GM12891 (cell line): Measurements from ENCODE around the gene P2RX5. TPM values are rescaled to one million over a fixed set of nuclear protein-coding genes. Genes with fewer than 3 reads are reported as not detected.
A peak's percentile ranks its signal among the peaks of the same experiment; 100 is the strongest.
"Not testable (repeated sequence)": the region's sequence is repeated elsewhere in the genome, so short reads cannot be mapped to it uniquely, and the experiment has no call there.

Experiments used
- DNase-seq: peaks from one replicate; pipeline ENCODE4 v3.0.0; 2011; ENCODE audit warnings: low spot score; ENCODE audit not compliant: insufficient read length
- FAIRE-seq: peaks from 2 replicates; lab custom pipeline; 2011; peaks lifted over from hg19 to GRCh38; lab: Jason Lieb, UNC
- PAX5 ChIP-seq: IDR thresholded peaks from 2 replicates; pipeline ENCODE4 v1.6.1; 2011; ENCODE audit warnings: low read length, moderate library complexity, mild to moderate bottlenecking; ENCODE audit not compliant: insufficient read depth, severe bottlenecking
- POLR2A ChIP-seq: IDR thresholded peaks from 2 replicates; pipeline ENCODE4 v1.6.1; 2011; ENCODE audit warnings: low read depth, low read length, control low read depth
- POLR2AphosphoS5 ChIP-seq: IDR thresholded peaks from 2 replicates; pipeline ENCODE4 v1.6.1; 2011; ENCODE audit warnings: low read depth, low read length, control low read depth
- POU2F2 ChIP-seq: IDR thresholded peaks from 2 replicates; pipeline ENCODE4 v1.6.1; 2011; ENCODE audit warnings: low read depth, mild to moderate bottlenecking, control low read depth, low read length, moderate library complexity
- SPI1 ChIP-seq: IDR thresholded peaks from 2 replicates; pipeline ENCODE4 v1.6.1; 2011; ENCODE audit warnings: low read depth, low read length, control low read depth
- TAF1 ChIP-seq: IDR thresholded peaks from 2 replicates; pipeline ENCODE4 v1.6.1; 2011; ENCODE audit warnings: low read depth, low read length, control low read depth
- polyA plus RNA-seq: library from polyadenylated mRNA; unstranded; fragments of >200 nt; gene quantifications from one replicate; pipeline ENCODE4 v1.2.1, GENCODE V29; 2012; ENCODE audit warnings: low read depth, missing spikeins, inconsistent platforms; ENCODE audit not compliant: missing spikeins

The P2RX5 gene
- polyA plus RNA-seq: 14.0 TPM

DNA sequence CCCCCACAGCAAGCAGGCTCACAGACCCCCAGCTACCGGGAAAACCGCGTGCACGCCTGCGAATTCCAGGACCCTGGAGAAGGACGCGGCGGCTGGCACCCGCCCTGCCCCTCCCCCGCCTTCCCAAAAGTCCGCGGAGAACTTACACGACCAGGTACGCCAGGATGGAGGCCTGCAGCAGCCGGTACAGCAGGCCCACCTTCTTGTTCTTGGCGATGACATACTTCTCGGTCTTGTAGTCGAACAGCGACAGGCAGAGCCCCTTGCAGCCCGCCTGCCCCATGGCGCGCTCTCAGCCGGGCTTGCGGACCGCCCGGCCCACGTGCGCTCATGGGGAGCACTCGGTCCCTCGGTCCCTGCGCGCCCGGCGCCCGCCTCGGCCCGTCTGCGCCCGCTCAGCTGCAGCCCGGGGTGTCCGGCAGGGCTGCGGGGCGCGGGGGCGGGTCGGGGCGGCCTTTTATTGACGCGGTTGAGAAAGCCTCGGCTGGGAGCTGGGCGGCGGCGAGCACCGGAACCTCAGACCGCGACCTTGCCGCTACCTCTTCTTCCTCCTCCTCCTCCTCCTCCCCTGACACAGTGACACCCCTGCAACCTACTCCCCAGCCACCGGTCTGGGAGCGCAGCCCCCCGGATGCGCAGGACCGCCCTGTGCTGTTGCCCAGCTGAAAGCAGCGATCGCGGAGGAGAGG is at the start of gene P2RX5:
TSS of gene P2RX5 (minus strand) at position 433 of the 689 bp plus-strand sequence. CDS start at position 283, 150 bp downstream.
- TF ChIP-seq POU2F2 (peak; percentile 40; the same call in 1 of the 2 replicates), POLR2AphosphoS5 (no peak), SPI1 (peak; percentile 81)
- no peak for DNase-seq
- FAIRE-seq: peak; percentile 94

- TF ChIP-seq POU2F2 (no peak), POLR2AphosphoS5 (no peak), TAF1 (no peak), PAX5 (no peak), POLR2A (no peak), SPI1 (no peak)
- DNase-seq (no peak), FAIRE-seq (no peak)
Measured at GRCh38 chr17:3745071-3745470, 49.1 kb upstream of the P2RX5 start.

DNA sequence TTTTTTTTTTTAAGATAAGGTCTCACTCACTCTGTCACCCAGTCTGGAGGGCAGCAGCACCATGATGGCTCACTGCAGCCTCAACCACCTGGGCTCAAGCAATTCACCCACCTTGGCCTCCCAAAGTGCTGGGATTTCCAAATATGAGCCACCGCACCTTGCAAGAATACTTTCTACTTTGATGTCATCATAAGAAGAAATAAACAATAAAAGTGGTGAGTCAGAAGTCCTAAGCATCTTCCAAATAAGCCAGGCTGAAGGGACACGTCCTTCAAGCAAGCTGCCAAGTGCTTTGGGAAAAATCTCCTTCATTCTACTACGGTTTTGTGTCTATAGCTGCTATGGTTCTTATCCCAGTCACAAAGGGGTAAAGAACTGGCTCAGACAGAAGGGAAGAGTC is 48.1 kb upstream of the P2RX5 start:
- DNase-seq (no peak), FAIRE-seq (no peak)
- TF ChIP-seq POU2F2 (no peak), POLR2A (no peak), SPI1 (no peak), PAX5 (no peak), POLR2AphosphoS5 (no peak), TAF1 (no peak)

DNA sequence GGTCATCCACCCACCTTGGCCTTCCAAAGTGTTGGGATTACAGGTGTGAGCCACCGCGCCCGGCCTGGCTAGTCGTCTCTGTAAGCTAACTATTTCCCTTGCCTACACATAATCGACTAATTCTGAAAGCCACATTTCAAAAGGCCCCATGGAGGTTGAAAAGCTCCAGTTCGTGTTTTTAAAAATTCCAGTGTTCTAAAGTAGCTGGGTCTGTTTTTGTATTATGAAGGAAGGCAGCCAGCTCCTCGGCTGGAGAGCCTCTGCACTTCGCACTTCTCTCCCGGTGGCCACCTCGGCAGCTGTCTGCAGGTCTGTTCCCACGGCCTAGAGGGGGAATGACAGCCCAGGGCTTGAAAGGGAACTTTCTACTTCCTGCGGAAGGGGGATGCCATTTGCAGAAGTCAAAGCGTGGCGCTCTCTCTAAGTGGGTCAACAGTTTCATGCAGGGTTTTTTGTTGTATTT is 44.7 kb upstream of the P2RX5 start:
- DNase-seq (no peak), FAIRE-seq (no peak)
- TF ChIP-seq SPI1: 0 out of 2 replicates have a peak, but pooled peaks have one; percentile 6
- no peak for TF ChIP-seq POLR2AphosphoS5
- no peak for TF ChIP-seq POU2F2
- no peak for TF ChIP-seq POLR2A
- TF ChIP-seq PAX5: no peak
- no peak for TF ChIP-seq TAF1

DNA sequence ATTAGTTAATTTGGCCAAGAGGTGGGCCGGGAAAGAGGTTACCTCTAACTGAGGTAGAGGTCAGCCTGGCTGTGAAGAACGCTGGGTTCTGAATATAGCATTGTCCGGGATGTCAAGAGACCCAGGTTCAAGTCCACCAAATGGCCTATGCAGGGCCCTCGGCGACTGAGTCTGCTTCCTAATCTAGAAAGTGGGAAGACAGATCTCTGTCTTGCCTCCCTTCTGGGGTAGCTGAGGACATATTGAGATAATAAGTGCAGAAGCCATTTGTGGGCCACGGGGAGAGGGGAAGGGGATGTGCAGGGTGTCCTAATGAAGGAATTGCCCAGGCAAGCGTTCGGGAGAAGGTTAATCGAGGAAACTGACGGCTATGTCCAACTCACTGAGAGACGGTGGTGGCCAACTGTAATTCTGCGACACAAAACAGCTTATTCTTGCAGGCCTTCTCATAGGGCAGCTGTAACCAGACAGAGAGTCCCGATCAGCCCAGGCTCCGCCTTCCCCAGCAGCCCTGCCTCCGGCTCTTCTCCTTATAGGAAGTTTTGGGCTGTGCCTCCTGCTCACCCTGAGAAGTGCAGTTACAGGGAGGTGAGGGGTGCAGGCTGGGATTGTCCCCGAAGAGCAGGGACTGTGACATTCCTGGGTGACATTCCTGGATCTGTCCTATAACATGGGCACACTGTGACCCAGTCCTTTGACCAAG is 43.6 kb upstream of the P2RX5 start:
- no peak for TF ChIP-seq PAX5
- TF ChIP-seq POLR2A: no peak
- no peak for TF ChIP-seq POLR2AphosphoS5
- no peak for TF ChIP-seq POU2F2
- no peak for TF ChIP-seq SPI1
- TF ChIP-seq TAF1: no peak
- FAIRE-seq (no peak), DNase-seq (no peak)

GRCh38 chr17:3738562-3739295 is 42.8 kb upstream of the P2RX5 start:
- TF ChIP-seq TAF1: no peak
- no peak for TF ChIP-seq POU2F2
- TF ChIP-seq POLR2AphosphoS5: no peak
- no peak for TF ChIP-seq POLR2A
- TF ChIP-seq SPI1: no peak
- no peak for TF ChIP-seq PAX5
- DNase-seq (no peak), FAIRE-seq (peak; percentile 16)

DNA sequence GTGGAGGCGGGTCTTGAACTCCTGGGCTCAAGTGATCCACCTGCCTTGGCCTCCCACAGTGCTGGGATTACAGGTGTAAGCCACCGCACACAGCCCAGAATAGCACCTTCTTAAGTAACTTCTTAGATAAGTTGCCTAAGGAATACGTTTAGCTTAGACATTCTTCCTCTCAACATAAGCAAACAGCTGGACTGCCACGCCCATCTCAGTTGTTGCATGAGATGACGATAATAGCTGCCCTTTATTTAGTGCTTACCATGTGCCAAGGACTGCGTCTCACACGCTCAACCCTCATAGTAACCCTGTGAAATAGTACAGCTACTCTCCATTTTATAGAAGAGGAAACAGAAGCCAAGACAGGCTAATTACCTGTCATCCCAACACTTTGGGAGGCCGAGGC is 39.6 kb upstream of the P2RX5 start:
- TF ChIP-seq POLR2AphosphoS5 (no peak), PAX5 (no peak), SPI1 (no peak), POU2F2 (no peak), TAF1 (no peak), POLR2A (no peak)
- no peak for FAIRE-seq
- DNase-seq: no peak

GRCh38 chr17:3734911-3735276 is 38.9 kb upstream of the P2RX5 start:
- FAIRE-seq, DNase-seq: not testable (repeated sequence)

DNA sequence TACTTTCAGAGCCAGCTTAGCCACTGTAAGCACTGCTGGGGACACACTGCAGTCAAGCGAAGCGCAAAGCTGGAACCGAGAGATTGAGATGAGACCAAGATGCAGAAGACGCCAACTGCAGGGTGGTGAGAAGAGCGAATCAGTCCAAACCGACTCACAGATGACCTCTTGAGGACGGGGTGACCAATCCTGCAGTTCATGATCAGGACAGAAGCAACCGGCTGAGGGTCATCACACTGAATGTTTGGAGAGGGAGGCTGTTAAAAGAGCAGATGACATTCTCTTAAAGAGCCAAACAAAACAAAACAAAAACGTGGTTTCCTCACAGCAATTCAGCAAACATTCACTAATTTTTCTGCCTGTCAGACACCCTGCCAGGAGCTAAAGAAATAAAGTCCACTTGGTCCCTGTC is 36.3 kb upstream of the P2RX5 start:
- TF ChIP-seq PAX5 (no peak), TAF1 (no peak), POU2F2 (no peak), POLR2A (no peak), POLR2AphosphoS5 (no peak), SPI1 (no peak)
- DNase-seq (no peak), FAIRE-seq (peak; percentile 94)
